Smooth muscle cell (in vitro differentiated cells): ENCODE data around the gene GATAD2B. TPM values are rescaled to one million over a fixed set of nuclear protein-coding genes. Genes with fewer than 3 reads are reported as not detected.

Experiments used
- DNase-seq: peaks from one replicate; lab custom pipeline; 2025; ENCODE audit not compliant: unreplicated experiment; lab: John Stamatoyannopoulos, UW
- H2AFZ ChIP-seq: fragments of 200-600 bp; sonication (generic); 2 replicates; pipeline ENCODE4 v1.6.0; 2016; ENCODE audit warnings: antibody characterized with exemption, low read depth, mild to moderate bottlenecking
- H3F3A ChIP-seq: fragments of 200-600 bp; sonication (generic); 2 replicates; pipeline ENCODE4 v1.6.0; 2017; ENCODE audit warnings: antibody characterized with exemption, low read depth
- H3K27ac ChIP-seq: fragments of 200-600 bp; sonication (generic); 2 replicates; pipeline ENCODE4 v1.5.1; 2016; ENCODE audit warnings: low read depth, mild to moderate bottlenecking
- H3K27me3 ChIP-seq: fragments of 200-600 bp; sonication (generic); 2 replicates; pipeline ENCODE4 v1.6.1; 2016; ENCODE audit warnings: low read depth, mild to moderate bottlenecking
- H3K36me3 ChIP-seq: fragments of 200-600 bp; sonication (generic); 2 replicates; pipeline ENCODE4 v1.5.1; 2016; ENCODE audit warnings: low read depth
- H3K4me1 ChIP-seq: fragments of 200-600 bp; sonication (generic); 2 replicates; pipeline ENCODE4 v1.5.1; 2016; ENCODE audit warnings: low read depth
- H3K4me2 ChIP-seq: fragments of 200-600 bp; sonication (generic); 2 replicates; pipeline ENCODE4 v1.6.0; 2016; ENCODE audit warnings: mild to moderate bottlenecking
- H3K4me3 ChIP-seq: fragments of 200-600 bp; sonication (generic); 2 replicates; pipeline ENCODE4 v1.5.1; 2016; ENCODE audit warnings: mild to moderate bottlenecking
- H3K79me2 ChIP-seq: fragments of 200-600 bp; sonication (generic); 2 replicates; pipeline ENCODE4 v1.6.0; 2016; ENCODE audit warnings: low read depth, mild to moderate bottlenecking
- H3K9ac ChIP-seq: fragments of 200-600 bp; sonication (generic); 2 replicates; pipeline ENCODE4 v1.6.0; 2016; ENCODE audit warnings: low read depth
- H3K9me3 ChIP-seq: fragments of 200-600 bp; sonication (generic); replicated peaks from 2 replicates; pipeline ENCODE4 v1.5.1; 2016; ENCODE audit warnings: low read depth
- H4K20me1 ChIP-seq: fragments of 200-600 bp; sonication (generic); 2 replicates; pipeline ENCODE4 v1.6.0; 2016; ENCODE audit warnings: low read depth
- WGBS: methylation state at CpG from one replicate; pipeline ENCODE4 v1.1.7; 2016; ENCODE audit warnings: low lambda C conversion rate; 5-methylcytosine and 5-hydroxymethylcytosine counted together
- polyA plus RNA-seq: library from polyadenylated mRNA; unstranded; fragments of >200 nt; fragmentation: Nextera tagmentation; extraction: Ambion mirVana; gene quantifications from 2 replicates; pipeline ENCODE4 v1.2.1, GENCODE V29; 2016
- total RNA-seq: library from RNA; depleted of rRNA; stranded (reverse); fragments of >200 nt; gene quantifications from 2 replicates; pipeline ENCODE4 v1.2.3, GENCODE V29; 2014
- TF ChIP-seq, protein P1 (sequence below): fragments of 200-600 bp; sonication (generic); IDR thresholded peaks from 2 replicates; pipeline ENCODE4 v1.5.1; 2017; ENCODE audit warnings: borderline replicate concordance, mild to moderate bottlenecking, antibody characterized with exemption; ENCODE audit not compliant: insufficient read depth, poor library complexity, severe bottlenecking

Gene GATAD2B
- total and polyA plus RNA-seq, 2 experiments from 2014 or later: 7.8 to 24.9 TPM

DNA sequence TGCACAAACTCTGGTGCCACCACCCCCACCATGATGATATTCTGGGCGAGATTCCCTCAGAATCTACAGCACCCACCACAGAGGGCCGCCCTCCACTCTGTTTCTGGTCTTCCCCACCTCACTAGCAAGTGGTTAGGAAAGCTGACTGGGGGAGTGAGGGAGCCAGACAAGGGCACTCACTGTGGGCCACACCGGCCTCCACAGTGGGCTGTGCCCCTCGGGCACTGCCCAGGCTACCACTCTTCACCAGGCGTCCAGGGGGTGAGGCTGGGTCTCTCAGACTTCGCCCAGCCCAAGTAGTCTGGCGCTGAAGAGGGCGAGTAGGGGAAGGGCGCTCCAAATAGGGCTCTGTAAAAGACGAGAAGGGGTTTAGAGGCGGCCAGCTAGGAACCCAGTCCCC is 11.2 kb upstream of the GATAD2B start:
- 98% methylated on average over 11 of the region's 11 CpGs for WGBS
- no peaks in the 10 kb centered on the region for H3K36me3 ChIP-seq
- no peak for DNase-seq

DNA sequence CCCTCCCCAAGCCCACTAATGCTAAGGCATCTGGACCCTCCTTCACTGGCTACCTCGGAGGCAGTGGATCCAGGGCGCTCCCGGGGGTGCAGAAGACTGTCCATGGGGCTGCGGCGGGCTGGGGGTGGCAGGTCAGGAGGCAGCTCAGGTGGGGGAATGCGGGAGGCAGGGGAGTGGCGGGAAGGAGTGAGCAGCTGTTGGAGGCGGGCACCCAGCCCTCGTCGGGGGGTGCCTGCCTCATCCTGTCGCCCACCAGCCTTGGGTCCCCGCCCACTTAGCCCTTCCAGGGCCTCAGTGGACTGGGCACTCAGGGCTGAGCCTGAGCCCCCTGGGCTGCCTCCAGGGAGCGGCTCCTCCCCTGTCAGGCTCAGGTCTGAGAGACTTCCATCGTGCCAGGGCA is 10.7 kb upstream of the GATAD2B start:
- Histone ChIP-seq H3K9ac (no peak overlapping the region), H2AFZ (no peak overlapping the region), H3K27me3 (no peaks in the 10 kb centered on the region), H3K9me3 (no peaks in the 10 kb centered on the region), H3F3A (no peaks in the 10 kb centered on the region), H3K27ac (no peak overlapping the region), H3K4me3 (no peak overlapping the region), H4K20me1 (no peaks in the 10 kb centered on the region), H3K36me3 (no peaks in the 10 kb centered on the region), H3K4me1 (no peaks in the 10 kb centered on the region), H3K4me2 (no peak overlapping the region), H3K79me2 (no peaks in the 10 kb centered on the region)
- WGBS: 96% methylated on average over 10 of the region's 14 CpGs
- TF ChIP-seq, protein P1, sequence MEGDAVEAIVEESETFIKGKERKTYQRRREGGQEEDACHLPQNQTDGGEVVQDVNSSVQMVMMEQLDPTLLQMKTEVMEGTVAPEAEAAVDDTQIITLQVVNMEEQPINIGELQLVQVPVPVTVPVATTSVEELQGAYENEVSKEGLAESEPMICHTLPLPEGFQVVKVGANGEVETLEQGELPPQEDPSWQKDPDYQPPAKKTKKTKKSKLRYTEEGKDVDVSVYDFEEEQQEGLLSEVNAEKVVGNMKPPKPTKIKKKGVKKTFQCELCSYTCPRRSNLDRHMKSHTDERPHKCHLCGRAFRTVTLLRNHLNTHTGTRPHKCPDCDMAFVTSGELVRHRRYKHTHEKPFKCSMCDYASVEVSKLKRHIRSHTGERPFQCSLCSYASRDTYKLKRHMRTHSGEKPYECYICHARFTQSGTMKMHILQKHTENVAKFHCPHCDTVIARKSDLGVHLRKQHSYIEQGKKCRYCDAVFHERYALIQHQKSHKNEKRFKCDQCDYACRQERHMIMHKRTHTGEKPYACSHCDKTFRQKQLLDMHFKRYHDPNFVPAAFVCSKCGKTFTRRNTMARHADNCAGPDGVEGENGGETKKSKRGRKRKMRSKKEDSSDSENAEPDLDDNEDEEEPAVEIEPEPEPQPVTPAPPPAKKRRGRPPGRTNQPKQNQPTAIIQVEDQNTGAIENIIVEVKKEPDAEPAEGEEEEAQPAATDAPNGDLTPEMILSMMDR: no peak
- DNase-seq: no peak

More for the DNA sequence above, 11.2 kb upstream of the GATAD2B start:
- Histone ChIP-seq H3K27ac (no peak overlapping the region), H2AFZ (no peak overlapping the region), H3K27me3 (no peaks in the 10 kb centered on the region), H4K20me1 (no peaks in the 10 kb centered on the region), H3K4me1 (no peaks in the 10 kb centered on the region), H3K79me2 (no peaks in the 10 kb centered on the region), H3K4me3 (no peak overlapping the region), H3K9ac (no peak overlapping the region), H3K9me3 (no peaks in the 10 kb centered on the region), H3K4me2 (no peak overlapping the region), H3F3A (no peaks in the 10 kb centered on the region)
- TF ChIP-seq, protein P1: no peak

DNA sequence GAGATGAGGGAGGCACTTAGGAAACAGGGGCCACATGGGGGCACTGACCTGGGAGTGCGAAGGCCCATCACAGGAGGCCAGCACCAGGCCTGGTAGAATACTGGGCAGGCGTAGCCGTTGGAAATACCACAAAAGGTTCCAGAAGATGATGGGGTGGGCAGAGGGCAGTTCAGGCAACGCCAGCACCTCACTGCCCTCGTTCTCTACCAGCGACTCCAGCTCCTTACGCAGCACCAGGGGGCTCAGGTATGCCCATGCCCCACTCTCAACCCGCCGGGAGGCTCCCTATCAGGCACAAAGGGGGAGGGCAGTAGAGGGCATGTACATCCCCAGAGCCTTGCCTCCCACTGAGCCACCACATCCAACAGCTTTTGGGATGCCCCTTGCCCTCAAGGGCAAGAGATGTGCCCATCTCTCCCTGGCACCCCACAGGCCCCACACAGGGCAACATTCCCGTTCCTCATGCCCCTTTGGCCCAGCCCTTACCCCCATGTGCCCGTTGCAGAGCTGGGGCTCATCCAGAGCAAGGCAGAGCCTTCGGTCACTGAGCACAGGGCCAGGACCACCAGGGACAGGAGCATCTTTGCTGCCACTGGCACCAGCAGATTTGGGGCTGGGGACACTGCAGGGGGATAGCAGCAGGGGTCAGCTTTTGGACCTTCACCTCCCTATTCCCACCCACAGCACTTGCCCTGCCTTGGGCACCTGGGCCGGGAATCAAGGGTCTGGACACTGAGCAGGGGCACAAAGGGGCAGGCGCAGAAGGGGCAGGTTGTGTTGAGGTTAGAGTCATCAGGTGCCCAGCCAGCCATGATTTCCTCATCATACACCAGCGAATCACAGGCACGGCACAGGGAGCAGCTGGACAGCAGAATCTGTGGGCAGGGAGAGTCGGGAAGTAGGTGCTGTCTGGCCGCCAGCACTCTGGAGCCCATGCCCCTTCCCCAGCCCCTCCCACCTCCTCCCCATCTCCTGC is 9.7 kb upstream of the GATAD2B start:
- Histone ChIP-seq H3K4me1 (no peaks in the 10 kb centered on the region), H3F3A (no peaks in the 10 kb centered on the region), H3K4me2 (no peak overlapping the region), H4K20me1 (no peaks in the 10 kb centered on the region), H3K27me3 (no peaks in the 10 kb centered on the region), H3K27ac (no peak overlapping the region), H3K79me2 (no peaks in the 10 kb centered on the region), H2AFZ (no peak overlapping the region), H3K9me3 (no peaks in the 10 kb centered on the region), H3K4me3 (no peak overlapping the region), H3K9ac (no peak overlapping the region), H3K36me3 (no peaks in the 10 kb centered on the region)
- no peak for DNase-seq
- TF ChIP-seq, protein P1: no peak
- WGBS: 97% methylated on average over 18 of the region's 18 CpGs
